Mesendoderm (in vitro differentiated cells): ENCODE data around the gene SMYD2.

ENCODE experiments used
- DNase-seq: peaks from one replicate; pipeline ENCODE4 v3.0.0; 2013
- H2AK5ac ChIP-seq: 2 replicates; pipeline ENCODE4 v1.6.1; 2013; ENCODE audit warnings: low read length, inconsistent platforms
- H2BK120ac ChIP-seq: 2 replicates; pipeline ENCODE4 v1.6.1; 2013; ENCODE audit warnings: low read depth, mild to moderate bottlenecking, low read length, moderate library complexity, mixed read lengths
- H2BK15ac ChIP-seq: replicated peaks from 2 replicates; pipeline ENCODE4 v1.6.1; 2013; ENCODE audit warnings: low read depth, mild to moderate bottlenecking, moderate library complexity
- H2BK5ac ChIP-seq: 2 replicates; pipeline ENCODE4 v1.6.1; 2013; ENCODE audit warnings: low read length, inconsistent platforms
- H3K18ac ChIP-seq: 2 replicates; pipeline ENCODE4 v1.6.1; 2013; ENCODE audit warnings: mild to moderate bottlenecking, low read length, mixed read lengths
- H3K23ac ChIP-seq: one replicate; pipeline ENCODE4 v1.6.1; 2013; ENCODE audit warnings: low read length
- H3K27ac ChIP-seq: 2 replicates; pipeline ENCODE4 v1.5.1; 2013; ENCODE audit warnings: low read depth, mild to moderate bottlenecking, inconsistent platforms, low read length, moderate library complexity
- H3K27me3 ChIP-seq: 2 replicates; pipeline ENCODE4 v1.6.1; 2013; ENCODE audit warnings: low read length, control low read depth, mild to moderate bottlenecking, inconsistent platforms; ENCODE audit not compliant: insufficient read depth, poor library complexity
- H3K36me3 ChIP-seq: 2 replicates; pipeline ENCODE4 v1.6.1; 2013; ENCODE audit warnings: low read length, inconsistent platforms; ENCODE audit not compliant: control insufficient read depth, insufficient read depth
- H3K4ac ChIP-seq: one replicate; pipeline ENCODE4 v1.6.1; 2013; ENCODE audit warnings: low read depth, mild to moderate bottlenecking, low read length, moderate library complexity
- H3K4me1 ChIP-seq: 2 replicates; pipeline ENCODE4 v1.6.1; 2013; ENCODE audit warnings: low read depth, low read length, inconsistent platforms; ENCODE audit not compliant: control insufficient read depth
- H3K4me2 ChIP-seq: 2 replicates; pipeline ENCODE4 v1.6.1; 2013; ENCODE audit warnings: low read length
- H3K4me3 ChIP-seq: 2 replicates; pipeline ENCODE4 v1.5.1; 2013; ENCODE audit warnings: mild to moderate bottlenecking, low read length
- H3K56ac ChIP-seq: one replicate; pipeline ENCODE4 v1.6.1; 2013; ENCODE audit warnings: low read length
- H3K79me1 ChIP-seq: 2 replicates; pipeline ENCODE4 v1.6.1; 2013; ENCODE audit warnings: low read length, inconsistent platforms
- H3K79me2 ChIP-seq: 2 replicates; pipeline ENCODE4 v1.6.1; 2013; ENCODE audit warnings: mild to moderate bottlenecking, low read length; ENCODE audit not compliant: control insufficient read depth, insufficient read depth
- H3K9ac ChIP-seq: 2 replicates; pipeline ENCODE4 v1.6.1; 2013; ENCODE audit warnings: low read length, inconsistent platforms
- H4K5ac ChIP-seq: one replicate; pipeline ENCODE4 v1.6.1; 2013; ENCODE audit warnings: low read length
- H4K8ac ChIP-seq: one replicate; pipeline ENCODE4 v1.6.1; 2013; ENCODE audit warnings: low read depth, mild to moderate bottlenecking, control low read depth, low read length, moderate library complexity
- WGBS: extraction: QIAGEN DNeasy Blood & Tissue Kit; methylation state at CpG from one replicate; pipeline ENCODE4 v1.1.7; 2013; ENCODE audit warnings: low lambda C conversion rate, missing lambda C conversion rate; ENCODE audit not compliant: insufficient coverage; ENCODE audit errors: extremely low coverage; 5-methylcytosine and 5-hydroxymethylcytosine counted together

SMYD2 gene

DNA sequence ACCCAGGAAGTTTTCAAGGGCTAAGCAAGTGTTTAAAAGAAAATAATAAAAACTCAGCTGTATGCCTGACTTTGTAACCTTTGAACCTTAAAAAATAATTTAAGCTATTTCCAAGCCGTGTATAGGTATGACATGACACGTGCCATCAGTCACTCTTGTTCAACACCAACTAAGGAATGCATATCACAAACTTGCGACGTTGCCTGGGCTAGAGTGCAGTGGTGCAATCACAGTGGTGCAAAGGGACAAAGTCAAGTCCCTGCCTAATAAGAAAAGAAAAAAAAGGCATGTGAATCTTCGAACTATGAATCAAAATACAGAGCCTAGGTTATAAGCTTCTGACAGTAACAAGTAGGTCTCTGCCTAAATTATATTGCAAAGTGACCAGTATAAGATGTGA lies 79.2 kb downstream of the SMYD2 start:
- Histone ChIP-seq H3K9ac (no peak overlapping the region), H2BK120ac (no peak overlapping the region), H3K4me1 (no peaks in the 10 kb centered on the region), H3K18ac (no peak overlapping the region), H3K4me3 (no peak overlapping the region), H3K79me1 (peaks cover 2% of the 10 kb centered on the region), H3K27ac (no peak overlapping the region), H3K79me2 (no peaks in the 10 kb centered on the region), H3K4ac (no peak overlapping the region), H4K8ac (no peak overlapping the region), H3K27me3 (no peaks in the 10 kb centered on the region), H3K36me3 (peaks cover 10% of the 10 kb centered on the region), H2AK5ac (no peak overlapping the region), H4K5ac (no peak overlapping the region), H3K56ac (no peak overlapping the region), H2BK5ac (no peak overlapping the region), H3K23ac (no peak overlapping the region), H3K4me2 (no peak overlapping the region), H2BK15ac (no peak overlapping the region)
- WGBS: no CpG with 5 or more reads among the region's 5 CpGs
- no peak for DNase-seq

DNA sequence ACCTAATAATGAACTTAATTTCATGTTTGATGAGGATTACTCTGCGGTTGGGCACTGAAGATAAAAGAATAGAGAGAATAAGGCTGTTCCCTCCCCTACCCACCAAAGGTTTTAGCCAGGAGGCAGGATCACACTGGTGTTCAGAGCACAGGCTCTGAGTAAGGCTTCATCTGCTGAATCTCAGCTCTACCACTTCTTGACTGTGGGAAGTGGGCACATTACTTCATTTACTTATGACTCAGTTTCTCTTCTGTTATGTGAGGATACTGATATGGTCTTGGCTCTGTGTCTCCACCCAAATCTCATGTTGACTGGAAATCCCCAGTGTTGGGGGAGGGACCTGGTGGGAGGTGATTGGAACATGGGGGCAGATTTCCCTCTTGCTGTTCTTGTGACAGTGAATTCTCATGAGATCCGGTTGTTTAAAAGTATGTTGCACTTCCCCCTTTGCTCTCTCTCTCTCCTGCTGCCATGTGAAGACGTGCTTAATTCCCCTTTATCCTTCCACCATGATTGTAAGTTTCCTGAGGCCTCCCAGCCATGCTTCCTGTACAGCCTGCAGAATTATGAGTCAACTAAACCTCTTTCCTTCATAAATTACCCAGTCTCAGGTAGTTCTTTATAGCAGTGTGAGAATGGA lies 79.7 kb downstream of the SMYD2 start:
- no peak overlapping the region for H2AK5ac ChIP-seq
- H3K56ac ChIP-seq: no peak overlapping the region
- no peaks in the 10 kb centered on the region for H3K27me3 ChIP-seq
- no peak overlapping the region for H2BK120ac ChIP-seq
- no peak overlapping the region for H2BK5ac ChIP-seq
- H3K36me3 ChIP-seq: peaks cover 10% of the 10 kb centered on the region
- no peaks in the 10 kb centered on the region for H3K4me1 ChIP-seq
- no peak overlapping the region for H3K4ac ChIP-seq
- peaks cover 2% of the 10 kb centered on the region for H3K79me1 ChIP-seq
- H2BK15ac ChIP-seq: no peak overlapping the region
- H3K18ac ChIP-seq: no peak overlapping the region
- no peak overlapping the region for H3K4me2 ChIP-seq
- no peak overlapping the region for H4K8ac ChIP-seq
- H3K27ac ChIP-seq: no peak overlapping the region
- H3K9ac ChIP-seq: no peak overlapping the region
- H4K5ac ChIP-seq: no peak overlapping the region
- H3K79me2 ChIP-seq: no peaks in the 10 kb centered on the region
- no peak overlapping the region for H3K4me3 ChIP-seq
- no CpG with 5 or more reads among the region's 3 CpGs for WGBS
- no peak for DNase-seq
- no peak overlapping the region for H3K23ac ChIP-seq

DNA sequence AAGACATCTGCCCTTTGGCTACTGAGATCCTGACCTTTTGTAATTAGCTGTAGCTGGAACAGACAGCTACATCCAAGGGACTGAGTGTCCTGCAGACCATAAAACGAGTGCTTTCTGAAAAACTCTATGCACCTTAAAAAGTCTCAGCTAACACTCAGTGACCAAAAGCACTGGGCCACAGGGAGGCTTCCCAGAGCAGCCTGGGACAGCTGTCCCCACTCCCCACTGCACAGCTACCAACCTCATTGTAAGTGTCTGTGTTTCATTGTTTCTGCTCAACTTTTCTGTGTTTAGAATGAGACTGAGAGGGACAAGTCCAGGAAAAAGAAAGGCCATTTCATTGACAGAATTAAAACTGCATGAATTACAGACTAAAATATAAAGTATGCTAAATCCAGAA lies 80.7 kb downstream of the SMYD2 start:
- no peak overlapping the region for H2BK120ac ChIP-seq
- no peak overlapping the region for H3K9ac ChIP-seq
- no peak overlapping the region for H3K4me3 ChIP-seq
- no CpG with 5 or more reads among the region's 1 CpG for WGBS
- no peak overlapping the region for H3K27ac ChIP-seq
- no peak overlapping the region for H2BK15ac ChIP-seq
- no peak overlapping the region for H3K18ac ChIP-seq
- no peak overlapping the region for H4K5ac ChIP-seq
- no peak overlapping the region for H3K4me2 ChIP-seq
- H4K8ac ChIP-seq: no peak overlapping the region
- H3K4me1 ChIP-seq: no peaks in the 10 kb centered on the region
- no peak overlapping the region for H2BK5ac ChIP-seq
- no peak overlapping the region for H2AK5ac ChIP-seq
- DNase-seq: no peak
- no peaks in the 10 kb centered on the region for H3K27me3 ChIP-seq
- H3K23ac ChIP-seq: no peak overlapping the region
- H3K56ac ChIP-seq: no peak overlapping the region
- H3K79me1 ChIP-seq: peaks cover 2% of the 10 kb centered on the region
- H3K79me2 ChIP-seq: no peaks in the 10 kb centered on the region
- H3K36me3 ChIP-seq: peaks cover 10% of the 10 kb centered on the region
- H3K4ac ChIP-seq: no peak overlapping the region

DNA sequence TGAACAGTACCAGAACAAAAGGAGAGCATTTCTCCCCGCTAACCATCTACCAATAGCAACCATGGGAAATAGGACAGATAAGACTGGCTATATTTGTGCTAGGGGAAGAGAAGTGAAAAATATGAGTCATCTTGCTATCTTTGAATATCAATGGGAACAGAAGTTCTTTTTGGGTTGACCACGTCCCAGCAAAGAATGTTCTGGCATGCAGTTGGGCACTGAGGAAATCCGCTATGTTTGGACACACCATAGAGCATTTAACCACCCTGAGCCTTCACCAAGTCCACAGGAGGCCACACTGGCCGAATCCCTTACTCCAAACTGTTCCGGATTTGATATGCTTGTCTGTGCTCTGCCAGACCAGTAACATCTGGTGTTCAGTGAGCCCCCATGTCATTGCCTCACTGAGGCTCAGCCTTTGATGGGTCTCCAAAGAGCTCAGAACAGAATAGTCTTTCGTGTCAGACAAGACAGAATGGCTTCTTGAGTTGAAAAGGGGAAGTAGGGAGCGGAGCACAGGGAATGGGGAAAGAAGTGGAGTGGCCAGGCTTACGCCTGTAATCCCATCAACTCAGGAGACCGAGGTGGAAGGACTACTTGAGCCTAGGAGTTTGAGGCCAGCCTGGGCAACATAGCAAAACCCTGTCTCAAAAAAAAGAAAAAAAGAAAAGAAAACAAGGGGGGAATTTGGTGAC lies 81.4 kb downstream of the SMYD2 start:
- Histone ChIP-seq H3K23ac (no peak overlapping the region), H3K79me2 (no peaks in the 10 kb centered on the region), H3K18ac (no peak overlapping the region), H3K4me2 (no peak overlapping the region), H3K4me3 (no peak overlapping the region), H3K4me1 (no peaks in the 10 kb centered on the region), H3K56ac (no peak overlapping the region), H2BK5ac (no peak overlapping the region), H2BK120ac (no peak overlapping the region), H3K27me3 (no peaks in the 10 kb centered on the region), H3K27ac (no peak overlapping the region), H4K5ac (no peak overlapping the region), H2AK5ac (no peak overlapping the region), H3K36me3 (peaks cover 7% of the 10 kb centered on the region), H2BK15ac (no peak overlapping the region), H3K9ac (no peak overlapping the region), H3K4ac (no peak overlapping the region), H4K8ac (no peak overlapping the region), H3K79me1 (peaks cover 2% of the 10 kb centered on the region)
- WGBS: no CpG with 5 or more reads among the region's 9 CpGs
- no peak for DNase-seq

DNA sequence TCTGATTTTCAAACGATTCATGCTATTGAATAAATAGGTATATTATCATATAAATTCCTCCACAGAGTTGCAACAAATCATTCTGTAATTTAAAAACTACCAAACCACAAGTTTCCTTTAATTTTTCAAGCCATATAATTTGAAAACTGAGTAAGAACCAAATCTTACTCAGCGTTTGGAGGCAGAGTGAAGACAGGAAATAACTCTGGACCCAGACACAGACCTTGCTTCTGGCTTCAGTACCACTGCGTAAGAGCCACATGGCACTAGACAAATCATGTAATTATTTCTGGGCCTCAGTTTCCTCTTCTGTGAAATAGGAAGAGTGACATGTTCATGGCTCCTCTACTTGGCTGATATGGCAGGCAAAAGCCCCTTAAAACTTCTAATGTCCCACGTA lies 82.4 kb downstream of the SMYD2 start:
- H2BK15ac ChIP-seq: no peak overlapping the region
- no peak overlapping the region for H3K9ac ChIP-seq
- WGBS: no CpG with 5 or more reads among the region's 4 CpGs
- no peak overlapping the region for H4K8ac ChIP-seq
- H3K18ac ChIP-seq: no peak overlapping the region
- H3K36me3 ChIP-seq: peaks cover 7% of the 10 kb centered on the region
- H3K79me2 ChIP-seq: no peaks in the 10 kb centered on the region
- DNase-seq: no peak
- no peak overlapping the region for H3K23ac ChIP-seq
- no peak overlapping the region for H3K4me2 ChIP-seq
- H2AK5ac ChIP-seq: no peak overlapping the region
- no peaks in the 10 kb centered on the region for H3K4me1 ChIP-seq
- no peak overlapping the region for H3K56ac ChIP-seq
- H4K5ac ChIP-seq: no peak overlapping the region
- H3K4me3 ChIP-seq: no peak overlapping the region
- H3K4ac ChIP-seq: no peak overlapping the region
- no peak overlapping the region for H3K27ac ChIP-seq
- H2BK120ac ChIP-seq: no peak overlapping the region
- H3K27me3 ChIP-seq: no peaks in the 10 kb centered on the region
- peaks cover 2% of the 10 kb centered on the region for H3K79me1 ChIP-seq
- H2BK5ac ChIP-seq: no peak overlapping the region

DNA sequence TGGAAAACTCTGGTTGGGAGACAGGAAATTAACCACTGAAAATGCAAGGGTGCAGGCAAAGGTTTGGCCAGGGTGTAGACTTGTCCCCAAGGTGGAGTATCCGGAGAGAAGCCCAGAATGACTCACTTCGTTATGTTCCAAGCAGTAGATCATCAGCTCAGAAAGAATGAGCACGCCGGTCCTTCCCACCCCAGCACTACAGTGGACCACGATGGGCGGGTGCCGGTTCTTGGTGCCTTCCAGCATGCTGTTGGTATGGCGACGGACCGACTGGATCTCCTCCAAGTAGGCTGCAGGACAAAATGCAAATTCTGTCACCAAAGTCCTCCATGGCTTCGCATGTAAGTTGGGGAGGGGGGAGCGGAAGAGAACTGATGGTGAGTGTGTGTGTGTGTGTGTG lies 83.4 kb downstream of the SMYD2 start:
- no peaks in the 10 kb centered on the region for H3K27me3 ChIP-seq
- no peak overlapping the region for H4K8ac ChIP-seq
- no peak overlapping the region for H3K18ac ChIP-seq
- peaks cover 2% of the 10 kb centered on the region for H3K79me1 ChIP-seq
- no peak overlapping the region for H3K23ac ChIP-seq
- no peaks in the 10 kb centered on the region for H3K79me2 ChIP-seq
- H3K4me1 ChIP-seq: no peaks in the 10 kb centered on the region
- H3K4me2 ChIP-seq: no peak overlapping the region
- no peak overlapping the region for H2AK5ac ChIP-seq
- H3K56ac ChIP-seq: no peak overlapping the region
- H3K4me3 ChIP-seq: no peak overlapping the region
- H4K5ac ChIP-seq: no peak overlapping the region
- H2BK120ac ChIP-seq: no peak overlapping the region
- no peak overlapping the region for H3K4ac ChIP-seq
- no peak overlapping the region for H2BK5ac ChIP-seq
- DNase-seq: peak; percentile 18
- H2BK15ac ChIP-seq: no peak overlapping the region
- H3K27ac ChIP-seq: no peak overlapping the region
- WGBS: no CpG with 5 or more reads among the region's 12 CpGs
- H3K9ac ChIP-seq: no peak overlapping the region
- peaks cover 9% of the 10 kb centered on the region for H3K36me3 ChIP-seq
